A549 treated with RU486 at 1 μM for 4 hours (cell line): ENCODE results near the gene GPR89A. TPM values are rescaled to one million over a fixed set of nuclear protein-coding genes. Genes with fewer than 3 reads are reported as not detected.

ENCODE experiments used
- total RNA-seq: library from RNA; stranded (reverse); fragments of 200-300 nt; extraction: Qiagen RNA extraction; gene quantifications from 5 replicates; pipeline ENCODE4 v1.2.3, GENCODE V29; 2022; ENCODE audit warnings: low read depth

Gene GPR89A
- total RNA-seq = 11.7 to 17.5 TPM (median 15.4 TPM) in 5 replicates

GRCh38 chr1:145607833-145608733 lies at the start of gene GPR89A:
TSS of gene GPR89A (plus strand) at chr1:145607988. CDS start at chr1:145608134, 146 bp downstream.

GRCh38 chr1:145707183-145707867 lies 99.5 kb downstream of the GPR89A start, which contains the start of gene PDZK1:
TSS of gene PDZK1 (minus strand) at chr1:145707368. CDS start at chr1:145688021, 19,347 bp downstream.

GRCh38 chr1:145719230-145720079 lies 111.7 kb downstream of the GPR89A start, which contains the start of gene CD160:
TSS of gene CD160 (plus strand) at chr1:145719499. CDS start at chr1:145728328, 8,829 bp downstream.

Other genes with a start within 250 kb of the GPR89A start
- gene NBPF20, start 182.4 kb upstream of the GPR89A start, total RNA-seq = 3.0 to 4.0 TPM (median 3.2 TPM) in 5 replicates
- gene PDZK1, start 99.4 kb downstream of the GPR89A start, total RNA-seq = 0.62 to 1.2 TPM (median 0.95 TPM) in 5 replicates
- gene CD160, start 111.5 kb downstream of the GPR89A start, total RNA-seq = 0.52 TPM in 1 of 5 replicates, not detected in the others
- gene RNF115, start 216.1 kb downstream of the GPR89A start, total RNA-seq = 9.3 to 11.1 TPM (median 10.9 TPM) in 5 replicates
- gene POLR3C, start 216.2 kb downstream of the GPR89A start, total RNA-seq = 34.2 to 40.4 TPM (median 36.4 TPM) in 5 replicates
- 5.1 to 6.3 TPM (median 6.1 TPM) in 5 replicates for gene NUDT17, start 237.6 kb downstream of the GPR89A start, total RNA-seq